GM11168 (cell line): Measurements from ENCODE around the gene SH2D3C.

Experiments
- in situ Hi-C: fragments of 300-500 bp; cut with MboI; formaldehyde crosslinking; loops from one replicate; pipeline ENCODE4 v1.12.0; 2022; ENCODE audit warnings: low sequenced_read_pairs; ENCODE audit not compliant: unreplicated experiment

The SH2D3C gene

GRCh38 chr9:127746959-127747569, 31.4 kb downstream of the SH2D3C start:
- in situ Hi-C loops, result no loop called here

GRCh38 chr9:127744398-127745110, 33.9 kb downstream of the SH2D3C start:
- in situ Hi-C loops, result no loop called here

GRCh38 chr9:127742435-127743088, 35.9 kb downstream of the SH2D3C start:
- in situ Hi-C loops, result no loop called here

- in situ Hi-C loops, result no loop called here
Measured at GRCh38 chr9:127741831-127742434, 36.5 kb downstream of the SH2D3C start.

GRCh38 chr9:127739614-127740330, 38.7 kb downstream of the SH2D3C start:
- in situ Hi-C loops, result no loop called here

GRCh38 chr9:127738666-127739065, 39.8 kb downstream of the SH2D3C start:
- in situ Hi-C loops, result no loop called here

GRCh38 chr9:127735530-127736185, 42.8 kb downstream of the SH2D3C start:
- in situ Hi-C loops, result no loop called here

- in situ Hi-C loops, result no loop called here
Measured at GRCh38 chr9:127734747-127735529, 43.5 kb downstream of the SH2D3C start, which contains the start of gene TOR2A. Gene TOR2A (minus strand): TSS chr9:127735294. CDS start chr9:127735270, 24 bp downstream.

- in situ Hi-C loops, result no loop called here
Measured at GRCh38 chr9:127734247-127734746, 44.2 kb downstream of the SH2D3C start.

- in situ Hi-C loops, result no loop called here
Measured at GRCh38 chr9:127733614-127734013, 44.9 kb downstream of the SH2D3C start.

- in situ Hi-C loops, result no loop called here
Measured at GRCh38 chr9:127732444-127732843, 46.0 kb downstream of the SH2D3C start.

- in situ Hi-C loops, result no loop called here
Measured at GRCh38 chr9:127731938-127732337, 46.5 kb downstream of the SH2D3C start.

GRCh38 chr9:127730799-127731410, 47.6 kb downstream of the SH2D3C start:
- in situ Hi-C loops, result no loop called here

- in situ Hi-C loops, result no loop called here
Measured at GRCh38 chr9:127730262-127730661, 48.2 kb downstream of the SH2D3C start.

GRCh38 chr9:127729522-127730256, 48.8 kb downstream of the SH2D3C start:
- in situ Hi-C loops, result no loop called here

- in situ Hi-C loops, result no loop called here
Measured at GRCh38 chr9:127728808-127729207, 49.7 kb downstream of the SH2D3C start.

- in situ Hi-C loops, result no loop called here
Measured at GRCh38 chr9:127726871-127727270, 51.6 kb downstream of the SH2D3C start.

- in situ Hi-C loops, result no loop called here
Measured at GRCh38 chr9:127724012-127724411, 54.5 kb downstream of the SH2D3C start.
